BLaER1 (cell line): ENCODE measurements around the gene EFS.

Experiments
- H3K27ac ChIP-seq: shearing (Covaris generic); formaldehyde crosslinking; 2 replicates; pipeline ENCODE4 v1.8.1; 2022
- H3K27me3 ChIP-seq: shearing (Covaris generic); formaldehyde crosslinking; 2 replicates; pipeline ENCODE4 v1.8.1; 2022
- H3K36me3 ChIP-seq: shearing (Covaris generic); formaldehyde crosslinking; 2 replicates; pipeline ENCODE4 v1.8.1; 2022
- H3K4me1 ChIP-seq: shearing (Covaris generic); formaldehyde crosslinking; 2 replicates; pipeline ENCODE4 v1.8.1; 2022
- H3K4me2 ChIP-seq: shearing (Covaris generic); formaldehyde crosslinking; 2 replicates; pipeline ENCODE4 v1.8.1; 2022
- H3K4me3 ChIP-seq: shearing (Covaris generic); formaldehyde crosslinking; 2 replicates; pipeline ENCODE4 v1.8.1; 2022
- H3K9ac ChIP-seq: shearing (Covaris generic); formaldehyde crosslinking; 2 replicates; pipeline ENCODE4 v1.8.1; 2022
- H3K9me3 ChIP-seq: shearing (Covaris generic); formaldehyde crosslinking; 2 replicates; pipeline ENCODE4 v1.8.1; 2022
- H4K20me1 ChIP-seq: shearing (Covaris generic); formaldehyde crosslinking; 2 replicates; pipeline ENCODE4 v1.8.1; 2022
- Cebpa-rat ChIP-seq: shearing (Covaris generic); IDR thresholded peaks from 2 replicates; pipeline ENCODE4 v1.8.1; 2022

Gene EFS

GRCh38 chr14:23385642-23386265 lies 20.8 kb upstream of the EFS start:
- Histone ChIP-seq H3K36me3 (no peaks in the 10 kb centered on the region), H3K4me3 (no peak overlapping the region), H3K27ac (no peak overlapping the region), H3K4me2 (no peak overlapping the region), H4K20me1 (no peaks in the 10 kb centered on the region), H3K9me3 (no peaks in the 10 kb centered on the region), H3K4me1 (peaks cover 20% of the 10 kb centered on the region), H3K9ac (no peak overlapping the region), H3K27me3 (peaks cover 6% of the 10 kb centered on the region; the same call in 1 of the 2 replicates)
- TF ChIP-seq Cebpa-rat = no peak

GRCh38 chr14:23385244-23385641 lies 20.3 kb upstream of the EFS start:
- Histone ChIP-seq H3K27ac (no peak overlapping the region), H3K4me2 (no peak overlapping the region), H3K9me3 (no peaks in the 10 kb centered on the region), H3K36me3 (no peaks in the 10 kb centered on the region), H3K27me3 (peaks cover 6% of the 10 kb centered on the region; the same call in 1 of the 2 replicates), H4K20me1 (no peaks in the 10 kb centered on the region), H3K4me1 (peaks cover 20% of the 10 kb centered on the region), H3K4me3 (no peak overlapping the region), H3K9ac (no peak overlapping the region)
- no peak for TF ChIP-seq Cebpa-rat

- no peak overlapping the region for H3K9ac ChIP-seq
- no peak for TF ChIP-seq Cebpa-rat
- H3K4me3 ChIP-seq = no peak overlapping the region
- peaks cover 6% of the 10 kb centered on the region; the same call in 1 of the 2 replicates for H3K27me3 ChIP-seq
- no peak overlapping the region for H3K4me2 ChIP-seq
- peaks cover 28% of the 10 kb centered on the region for H3K4me1 ChIP-seq
- no peak overlapping the region for H3K27ac ChIP-seq
- H3K9me3 ChIP-seq = no peaks in the 10 kb centered on the region
- H4K20me1 ChIP-seq = no peaks in the 10 kb centered on the region
- no peaks in the 10 kb centered on the region for H3K36me3 ChIP-seq
Measured at GRCh38 chr14:23384364-23385080, 19.6 kb upstream of the EFS start.

- H3K9me3 ChIP-seq = no peaks in the 10 kb centered on the region
- no peak for TF ChIP-seq Cebpa-rat
- no peaks in the 10 kb centered on the region for H4K20me1 ChIP-seq
- peaks cover 43% of the 10 kb centered on the region for H3K4me1 ChIP-seq
- H3K9ac ChIP-seq = no peak overlapping the region
- H3K4me3 ChIP-seq = no peak overlapping the region
- H3K27me3 ChIP-seq = peaks cover 6% of the 10 kb centered on the region; the same call in 1 of the 2 replicates
- no peaks in the 10 kb centered on the region for H3K36me3 ChIP-seq
- no peak overlapping the region for H3K27ac ChIP-seq
- peak overlapping the region; percentile 62 for H3K4me2 ChIP-seq
Measured at GRCh38 chr14:23382731-23383440, 17.9 kb upstream of the EFS start.

- TF ChIP-seq Cebpa-rat = no peak
- no peak overlapping the region for H3K27ac ChIP-seq
- H4K20me1 ChIP-seq = no peaks in the 10 kb centered on the region
- no peak overlapping the region for H3K9ac ChIP-seq
- peak overlapping the region; percentile 62 for H3K4me2 ChIP-seq
- H3K4me1 ChIP-seq = peaks cover 49% of the 10 kb centered on the region
- H3K9me3 ChIP-seq = no peaks in the 10 kb centered on the region
- no peak overlapping the region for H3K4me3 ChIP-seq
- peaks cover 6% of the 10 kb centered on the region; the same call in 1 of the 2 replicates for H3K27me3 ChIP-seq
- no peaks in the 10 kb centered on the region for H3K36me3 ChIP-seq
Measured at GRCh38 chr14:23382276-23382675, 17.3 kb upstream of the EFS start.

- Histone ChIP-seq H3K4me3 (no peak overlapping the region), H3K36me3 (no peaks in the 10 kb centered on the region), H3K27ac (no peak overlapping the region), H4K20me1 (no peaks in the 10 kb centered on the region), H3K4me2 (peak overlapping the region; percentile 62), H3K9me3 (no peaks in the 10 kb centered on the region), H3K27me3 (peaks cover 6% of the 10 kb centered on the region; the same call in 1 of the 2 replicates), H3K9ac (no peak overlapping the region), H3K4me1 (peaks cover 53% of the 10 kb centered on the region)
- TF ChIP-seq Cebpa-rat = no peak
Measured at GRCh38 chr14:23381871-23382270, 16.9 kb upstream of the EFS start.

- no peaks in the 10 kb centered on the region for H3K9me3 ChIP-seq
- no peaks in the 10 kb centered on the region for H4K20me1 ChIP-seq
- H3K4me3 ChIP-seq = no peak overlapping the region
- H3K9ac ChIP-seq = no peak overlapping the region
- TF ChIP-seq Cebpa-rat = no peak
- peaks cover 62% of the 10 kb centered on the region for H3K4me1 ChIP-seq
- peaks cover 6% of the 10 kb centered on the region; the same call in 1 of the 2 replicates for H3K27me3 ChIP-seq
- no peaks in the 10 kb centered on the region for H3K36me3 ChIP-seq
- 0 out of 2 replicates have a peak overlapping the region, but pooled peaks have one; percentile 62 for H3K4me2 ChIP-seq
- no peak overlapping the region for H3K27ac ChIP-seq
Measured at GRCh38 chr14:23380976-23381375, 16.0 kb upstream of the EFS start.

- no peak overlapping the region for H3K4me3 ChIP-seq
- H3K27me3 ChIP-seq = peaks cover 6% of the 10 kb centered on the region; the same call in 1 of the 2 replicates
- H3K36me3 ChIP-seq = no peaks in the 10 kb centered on the region
- H3K9me3 ChIP-seq = no peaks in the 10 kb centered on the region
- no peak for TF ChIP-seq Cebpa-rat
- no peaks in the 10 kb centered on the region for H4K20me1 ChIP-seq
- no peak overlapping the region for H3K9ac ChIP-seq
- H3K4me2 ChIP-seq = 0 out of 2 replicates have a peak overlapping the region, but pooled peaks have one; percentile 13
- H3K27ac ChIP-seq = no peak overlapping the region
- H3K4me1 ChIP-seq = peaks cover 69% of the 10 kb centered on the region
Measured at GRCh38 chr14:23380197-23380914, 15.4 kb upstream of the EFS start.
